Right hindlimb (tissue), 1 donor: ENCODE results near the gene ERICH6B.

ENCODE experiments used
- DNase-seq: peaks from one replicate; pipeline ENCODE4 v3.0.0-alpha.2; 2018

Gene ERICH6B

GRCh38 chr13:45598597-45598996, 16.9 kb downstream of the ERICH6B start:
- DNase-seq: no peak

GRCh38 chr13:45596800-45597475, 18.6 kb downstream of the ERICH6B start:
- no peak for DNase-seq

GRCh38 chr13:45595965-45596364, 19.6 kb downstream of the ERICH6B start:
- no peak for DNase-seq

- no peak for DNase-seq
Measured at GRCh38 chr13:45594764-45595163, 20.8 kb downstream of the ERICH6B start.

GRCh38 chr13:45594227-45594626, 21.3 kb downstream of the ERICH6B start:
- DNase-seq: no peak

GRCh38 chr13:45592758-45593157, 22.8 kb downstream of the ERICH6B start:
- DNase-seq: no peak

- DNase-seq: no peak
Measured at GRCh38 chr13:45590066-45590465, 25.5 kb downstream of the ERICH6B start.

- DNase-seq: no peak
Measured at GRCh38 chr13:45587897-45588296, 27.6 kb downstream of the ERICH6B start.

- no peak for DNase-seq
Measured at GRCh38 chr13:45584816-45585215, 30.7 kb downstream of the ERICH6B start.

GRCh38 chr13:45582408-45583076, 33.0 kb downstream of the ERICH6B start:
- no peak for DNase-seq

- DNase-seq: no peak
Measured at GRCh38 chr13:45576466-45576865, 39.1 kb downstream of the ERICH6B start.

GRCh38 chr13:45575830-45576180, 39.7 kb downstream of the ERICH6B start:
- no peak for DNase-seq

GRCh38 chr13:45575146-45575829, 40.3 kb downstream of the ERICH6B start:
- DNase-seq: no peak

- no peak for DNase-seq
Measured at GRCh38 chr13:45565331-45565730, 50.2 kb downstream of the ERICH6B start.

GRCh38 chr13:45564133-45564776, 51.3 kb downstream of the ERICH6B start:
- no peak for DNase-seq

GRCh38 chr13:45554604-45555109, 60.9 kb downstream of the ERICH6B start:
- DNase-seq: no peak

- no peak for DNase-seq
Measured at GRCh38 chr13:45548281-45548680, 67.3 kb downstream of the ERICH6B start.

GRCh38 chr13:45546410-45546765, 69.2 kb downstream of the ERICH6B start:
- no peak for DNase-seq

- DNase-seq: no peak
Measured at GRCh38 chr13:45545686-45546409, 69.7 kb downstream of the ERICH6B start.

GRCh38 chr13:45544520-45544919, 71.0 kb downstream of the ERICH6B start:
- DNase-seq: no peak

- no peak for DNase-seq
Measured at GRCh38 chr13:45542878-45543277, 72.7 kb downstream of the ERICH6B start.

GRCh38 chr13:45542391-45542790, 73.1 kb downstream of the ERICH6B start:
- DNase-seq: no peak

GRCh38 chr13:45541806-45542205, 73.7 kb downstream of the ERICH6B start:
- DNase-seq: no peak
